ENCODE data around the gene B4GALNT2. TPM values are rescaled to one million over a fixed set of nuclear protein-coding genes. Genes with fewer than 3 reads are reported as not detected.

The B4GALNT2 gene
- total RNA-seq, 1 experiment from 2014 or later = not detected

DNA sequence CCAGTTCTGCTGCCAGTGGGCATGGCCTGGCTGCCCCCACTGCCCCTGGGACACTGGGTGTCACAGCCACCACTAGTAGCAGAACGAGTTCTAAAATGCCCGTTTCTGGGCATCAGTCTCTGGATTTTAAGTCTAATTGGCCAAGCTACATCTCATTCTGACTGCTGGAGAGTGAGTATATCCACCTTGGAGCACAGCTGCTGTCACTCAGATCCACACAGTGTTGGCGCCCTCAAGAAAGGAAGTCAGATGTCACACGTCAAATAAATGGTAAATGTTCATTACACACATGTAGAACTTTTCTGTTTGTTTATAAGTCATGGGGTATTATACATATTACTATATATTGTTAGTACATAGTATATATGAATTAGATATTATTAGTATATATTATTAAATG lies 58.4 kb downstream of the B4GALNT2 start:
- H3K9me3 ChIP-seq (ENCODE audit: low read depth, low read length, poor library complexity, severe bottlenecking) = no peaks in the 10 kb centered on the region
- peak; percentile 18 for DNase-seq (ENCODE audit: low spot score)
- POLR2A ChIA-PET (ENCODE audit: low non-redundant PET) = no interaction called here
- H3K36me3 ChIP-seq (ENCODE audit: insufficient read depth, low read length, poor library complexity, severe bottlenecking) = no peaks in the 10 kb centered on the region
- peak overlapping the region; percentile 82 for H3K4me3 ChIP-seq (ENCODE audit: low read depth, low read length, poor library complexity, severe bottlenecking)
- CTCF ChIA-PET = no interaction called here
- no peak overlapping the region for H3K27ac ChIP-seq (ENCODE audit: low read depth, low read length, poor library complexity, severe bottlenecking)
- intact Hi-C loops (cut with micrococcal nuclease; ENCODE audit: unreplicated experiment) = loop anchor here (5.0 to 10.0 kb wide), 2 partner anchors 36 to 286 kb away; partner anchors contain the start of gene UBE2Z
- no peaks in the 10 kb centered on the region for H3K27me3 ChIP-seq (replicated peaks; ENCODE audit: insufficient read depth, low read depth, low read length, poor library complexity)
- no TSS peak for BruUV-seq (replicated peaks)
- H3K4me1 ChIP-seq (ENCODE audit: insufficient read depth, low read length, poor library complexity, severe bottlenecking) = peaks cover 11% of the 10 kb centered on the region
- no peak for TF ChIP-seq EZH2 (IDR thresholded peaks at IDR 0.05; ENCODE audit: borderline replicate concordance, low read depth, low read length, poor library complexity, severe bottlenecking)
- TF ChIP-seq CTCF (conservative IDR thresholded peaks at IDR 0.05; ENCODE audit: low read depth, low read length) = no peak

- peak overlapping the region; percentile 99 for H3K27ac ChIP-seq (ENCODE audit: low read depth, low read length, poor library complexity, severe bottlenecking)
- no peak for DNase-seq (ENCODE audit: low spot score)
- peaks cover 11% of the 10 kb centered on the region for H3K4me1 ChIP-seq (ENCODE audit: insufficient read depth, low read length, poor library complexity, severe bottlenecking)
- POLR2A ChIA-PET (ENCODE audit: low non-redundant PET) = no interaction called here
- no peaks in the 10 kb centered on the region for H3K9me3 ChIP-seq (ENCODE audit: low read depth, low read length, poor library complexity, severe bottlenecking)
- BruUV-seq (replicated peaks) = no TSS peak
- H3K36me3 ChIP-seq (ENCODE audit: insufficient read depth, low read length, poor library complexity, severe bottlenecking) = no peaks in the 10 kb centered on the region
- intact Hi-C loops (cut with micrococcal nuclease; ENCODE audit: unreplicated experiment) = loop anchor here (5.0 to 10.0 kb wide), 2 partner anchors 36 to 287 kb away; partner anchors contain the start of gene UBE2Z
- H3K4me3 ChIP-seq (ENCODE audit: low read depth, low read length, poor library complexity, severe bottlenecking) = peak overlapping the region; percentile 82
- no peaks in the 10 kb centered on the region for H3K27me3 ChIP-seq (replicated peaks; ENCODE audit: insufficient read depth, low read depth, low read length, poor library complexity)
- no peak for TF ChIP-seq EZH2 (IDR thresholded peaks at IDR 0.05; ENCODE audit: borderline replicate concordance, low read depth, low read length, poor library complexity, severe bottlenecking)
- TF ChIP-seq CTCF (conservative IDR thresholded peaks at IDR 0.05; ENCODE audit: low read depth, low read length) = no peak
- CTCF ChIA-PET = interaction anchor here (0.6 kb wide), 1 partner anchor 81 kb away, joined by 9 read pairs; no protein-coding TSS in a partner anchor
These were observed 58.9 kb downstream of the B4GALNT2 start for GRCh38 chr17:49191409-49191916.

- peak overlapping the region; percentile 82 for H3K4me3 ChIP-seq (ENCODE audit: low read depth, low read length, poor library complexity, severe bottlenecking)
- TF ChIP-seq CTCF (conservative IDR thresholded peaks at IDR 0.05; ENCODE audit: low read depth, low read length) = peak; percentile 60
- no peak for TF ChIP-seq EZH2 (IDR thresholded peaks at IDR 0.05; ENCODE audit: borderline replicate concordance, low read depth, low read length, poor library complexity, severe bottlenecking)
- no TSS peak for BruUV-seq (replicated peaks)
- H3K4me1 ChIP-seq (ENCODE audit: insufficient read depth, low read length, poor library complexity, severe bottlenecking) = peaks cover 11% of the 10 kb centered on the region
- H3K36me3 ChIP-seq (ENCODE audit: insufficient read depth, low read length, poor library complexity, severe bottlenecking) = no peaks in the 10 kb centered on the region
- intact Hi-C loops (cut with micrococcal nuclease; ENCODE audit: unreplicated experiment) = loop anchor here (5.0 to 10.0 kb wide), 2 partner anchors 35 to 287 kb away; partner anchors contain the start of gene UBE2Z
- peak; percentile 94 for DNase-seq (ENCODE audit: low spot score)
- no peaks in the 10 kb centered on the region for H3K9me3 ChIP-seq (ENCODE audit: low read depth, low read length, poor library complexity, severe bottlenecking)
- ChIA-PET CTCF (interaction anchor here (0.6 kb wide), 1 partner anchor 81 kb away, joined by 9 read pairs; no protein-coding TSS in a partner anchor), POLR2A (ENCODE audit: low non-redundant PET) (interaction anchor here (0.6 kb wide), 1 partner anchor 13 kb away, joined by 4 read pairs; no protein-coding TSS in a partner anchor)
- peak overlapping the region; percentile 99 for H3K27ac ChIP-seq (ENCODE audit: low read depth, low read length, poor library complexity, severe bottlenecking)
- H3K27me3 ChIP-seq (replicated peaks; ENCODE audit: insufficient read depth, low read depth, low read length, poor library complexity) = no peaks in the 10 kb centered on the region
These were observed 59.6 kb downstream of the B4GALNT2 start for GRCh38 chr17:49191917-49192741.
